ENCODE data around the gene RAMACL.

DNA sequence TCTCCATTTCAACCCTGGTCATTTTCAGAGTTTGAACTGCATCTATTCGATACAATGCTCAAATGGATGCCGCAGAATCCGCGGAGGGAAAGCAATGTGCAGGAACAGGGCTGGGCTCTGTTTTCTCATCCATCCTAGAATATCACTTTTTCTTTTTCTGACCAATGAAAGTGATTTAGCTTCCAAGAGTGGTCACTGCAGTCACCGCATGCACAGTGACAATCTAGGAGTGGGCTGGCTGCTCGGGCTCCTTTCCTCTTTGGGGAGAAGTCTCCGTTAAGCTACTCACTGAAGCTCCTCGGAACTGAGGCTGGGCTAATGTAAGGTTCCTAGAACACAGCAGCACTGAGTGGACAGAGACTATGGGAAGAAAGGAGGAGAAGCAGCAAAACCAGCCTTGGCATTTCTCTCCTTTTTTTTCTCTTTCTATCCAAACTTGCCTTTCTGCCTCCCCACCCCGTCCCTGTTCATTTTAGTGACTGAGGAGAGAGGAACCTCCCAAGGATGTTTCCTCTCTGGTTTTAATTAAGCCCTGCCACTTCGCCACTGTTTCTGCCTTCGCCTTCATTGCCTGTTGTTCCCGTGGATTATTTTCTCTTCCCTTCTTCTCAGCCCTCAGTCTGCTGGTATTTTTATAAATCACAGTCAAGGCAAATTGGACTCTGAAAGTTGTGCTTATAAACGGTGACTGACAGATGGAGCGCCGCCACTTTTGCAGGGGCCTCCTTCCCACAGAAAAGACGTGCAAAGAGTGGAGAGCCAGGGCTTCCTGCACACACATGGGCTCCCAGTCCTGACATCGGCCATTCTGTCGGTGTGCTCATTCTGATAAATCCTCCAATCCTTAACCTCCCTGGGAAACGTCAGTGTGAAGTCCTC lies 41.1 kb downstream of the RAMACL start:
- TF ChIP-seq, protein P1, sequence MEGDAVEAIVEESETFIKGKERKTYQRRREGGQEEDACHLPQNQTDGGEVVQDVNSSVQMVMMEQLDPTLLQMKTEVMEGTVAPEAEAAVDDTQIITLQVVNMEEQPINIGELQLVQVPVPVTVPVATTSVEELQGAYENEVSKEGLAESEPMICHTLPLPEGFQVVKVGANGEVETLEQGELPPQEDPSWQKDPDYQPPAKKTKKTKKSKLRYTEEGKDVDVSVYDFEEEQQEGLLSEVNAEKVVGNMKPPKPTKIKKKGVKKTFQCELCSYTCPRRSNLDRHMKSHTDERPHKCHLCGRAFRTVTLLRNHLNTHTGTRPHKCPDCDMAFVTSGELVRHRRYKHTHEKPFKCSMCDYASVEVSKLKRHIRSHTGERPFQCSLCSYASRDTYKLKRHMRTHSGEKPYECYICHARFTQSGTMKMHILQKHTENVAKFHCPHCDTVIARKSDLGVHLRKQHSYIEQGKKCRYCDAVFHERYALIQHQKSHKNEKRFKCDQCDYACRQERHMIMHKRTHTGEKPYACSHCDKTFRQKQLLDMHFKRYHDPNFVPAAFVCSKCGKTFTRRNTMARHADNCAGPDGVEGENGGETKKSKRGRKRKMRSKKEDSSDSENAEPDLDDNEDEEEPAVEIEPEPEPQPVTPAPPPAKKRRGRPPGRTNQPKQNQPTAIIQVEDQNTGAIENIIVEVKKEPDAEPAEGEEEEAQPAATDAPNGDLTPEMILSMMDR (conservative IDR thresholded peaks at IDR 0.05; ENCODE audit: low read depth, low read length) = no peak
- TF ChIP-seq EZH2 (IDR thresholded peaks at IDR 0.05; ENCODE audit: low read length, unreplicated experiment) = no peak
